GM12878 (cell line): ENCODE data around the gene YDJC. TPM values are rescaled to one million over a fixed set of nuclear protein-coding genes. Genes with fewer than 3 reads are reported as not detected.

Experiments used
- ATF7 ChIP-seq: fragments of 450-650 bp; IDR thresholded peaks from 2 replicates; pipeline ENCODE4 v1.6.1; 2016; ENCODE audit warnings: low read depth, mild to moderate bottlenecking
- CHD1 ChIP-seq: IDR thresholded peaks from 2 replicates; pipeline ENCODE4 v1.6.1; 2012; ENCODE audit warnings: low read depth, low read length, improper control_type of control experiment
- FOXK2 ChIP-seq: fragments of 450-650 bp; IDR thresholded peaks from 2 replicates; pipeline ENCODE4 v1.6.1; 2017; ENCODE audit warnings: mild to moderate bottlenecking, moderate library complexity
- HCFC1 ChIP-seq: fragments of 150-350 bp; IDR thresholded peaks from 2 replicates; pipeline ENCODE4 v1.6.1; 2014; ENCODE audit warnings: low read length
- IKZF1 ChIP-seq: fragments of 450-650 bp; conservative IDR thresholded peaks from 2 replicates; pipeline ENCODE4 v1.6.1; 2017; ENCODE audit warnings: antibody characterized with exemption, mild to moderate bottlenecking
- MEF2A ChIP-seq: IDR thresholded peaks from 2 replicates; pipeline ENCODE4 v1.6.1; 2011; ENCODE audit warnings: low read depth, mild to moderate bottlenecking, low read length, moderate library complexity; ENCODE audit not compliant: insufficient read depth
- NR2C1 ChIP-seq: fragments of 450-650 bp; IDR thresholded peaks from 2 replicates; pipeline ENCODE4 v1.6.1; 2017; ENCODE audit warnings: antibody characterized with exemption, mild to moderate bottlenecking, moderate library complexity
- NR2F1 ChIP-seq: fragments of 450-650 bp; conservative IDR thresholded peaks from 2 replicates; pipeline ENCODE4 v1.6.1; 2017; ENCODE audit warnings: mild to moderate bottlenecking
- POU2F2 ChIP-seq: IDR thresholded peaks from 3 replicates; pipeline ENCODE4 v1.6.1; 2011; ENCODE audit warnings: low read depth, mild to moderate bottlenecking, low read length, borderline replicate concordance
- SRF ChIP-seq, 2 experiments: IDR thresholded peaks; 2 replicates each; pipeline ENCODE4 v1.6.1; 2011; ENCODE audit warnings: low read depth in 2 of 2, low read length in 2 of 2, mild to moderate bottlenecking in 1 of 2, moderate library complexity in 1 of 2
- STAT1 ChIP-seq: fragments of 450-650 bp; conservative IDR thresholded peaks from 2 replicates; pipeline ENCODE4 v1.6.1; 2014; ENCODE audit warnings: antibody characterized with exemption, mild to moderate bottlenecking
- TCF7 ChIP-seq: IDR thresholded peaks from 2 replicates; pipeline ENCODE4 v1.6.1; 2014; ENCODE audit warnings: antibody characterized with exemption, borderline replicate concordance
- WRNIP1 ChIP-seq: IDR thresholded peaks from 2 replicates; pipeline ENCODE4 v1.6.1; 2011; ENCODE audit warnings: low read depth, low read length, improper control_type of control experiment, borderline replicate concordance
- polyA plus RNA-seq, 11 experiments: library from polyadenylated mRNA; depleted of rRNA in 4 of 11; unstranded in 6 of 11; stranded (reverse) in 5 of 11; fragments of >200 nt; fragmentation: Nextera tagmentation in 4 of 11; fragmentation: Illumina TruSeq in 1 of 11; extraction: Ambion mirVana in 4 of 11; extraction: Trizol in 1 of 11; gene quantifications; 1 replicate in 1 of 11; 2 replicates in 10 of 11; pipeline versions ENCODE4 v1.2.1 to v1.2.3, GENCODE V29; 2011 to 2016; ENCODE audit warnings: inconsistent platforms in 2 of 11, missing spikeins in 2 of 11, low read depth in 1 of 11
- total RNA-seq, 4 experiments: library from RNA; depleted of rRNA in 3 of 4; stranded (reverse); fragments of >200 nt in 3 of 4; fragmentation: Illumina TruSeq in 1 of 4; extraction: Trizol in 1 of 4; gene quantifications; 2 replicates each; pipeline versions ENCODE4 v1.2.1 to v1.2.3, GENCODE V29; 2013 to 2021
- TF ChIP-seq, protein P1 (sequence below): fragments of 450-650 bp; IDR thresholded peaks from 2 replicates; pipeline ENCODE4 v1.6.1; 2017; ENCODE audit warnings: antibody characterized with exemption, mild to moderate bottlenecking, moderate library complexity
- TF ChIP-seq, protein P2 (sequence below): fragments of 450-650 bp; IDR thresholded peaks from 2 replicates; pipeline ENCODE4 v1.6.1; 2017; ENCODE audit warnings: mild to moderate bottlenecking, low read depth, inconsistent platforms; ENCODE audit not compliant: poor library complexity, severe bottlenecking
- TF ChIP-seq, protein P3 (sequence below): IDR thresholded peaks from 2 replicates; pipeline ENCODE4 v1.6.1; 2012; ENCODE audit warnings: low read depth, low read length, improper control_type of control experiment
- TF ChIP-seq, protein P4 (sequence below): fragments of 450-650 bp; IDR thresholded peaks from 2 replicates; pipeline ENCODE4 v1.6.1; 2017; ENCODE audit warnings: low read depth, mild to moderate bottlenecking, moderate library complexity

YDJC gene
- total and polyA plus RNA-seq, 10 of the 15 experiments (the other 5 are each of a cell fraction or from before 2014, with no cell fraction given), result 1.00 to 77.6 (median 38.4) TPM

DNA sequence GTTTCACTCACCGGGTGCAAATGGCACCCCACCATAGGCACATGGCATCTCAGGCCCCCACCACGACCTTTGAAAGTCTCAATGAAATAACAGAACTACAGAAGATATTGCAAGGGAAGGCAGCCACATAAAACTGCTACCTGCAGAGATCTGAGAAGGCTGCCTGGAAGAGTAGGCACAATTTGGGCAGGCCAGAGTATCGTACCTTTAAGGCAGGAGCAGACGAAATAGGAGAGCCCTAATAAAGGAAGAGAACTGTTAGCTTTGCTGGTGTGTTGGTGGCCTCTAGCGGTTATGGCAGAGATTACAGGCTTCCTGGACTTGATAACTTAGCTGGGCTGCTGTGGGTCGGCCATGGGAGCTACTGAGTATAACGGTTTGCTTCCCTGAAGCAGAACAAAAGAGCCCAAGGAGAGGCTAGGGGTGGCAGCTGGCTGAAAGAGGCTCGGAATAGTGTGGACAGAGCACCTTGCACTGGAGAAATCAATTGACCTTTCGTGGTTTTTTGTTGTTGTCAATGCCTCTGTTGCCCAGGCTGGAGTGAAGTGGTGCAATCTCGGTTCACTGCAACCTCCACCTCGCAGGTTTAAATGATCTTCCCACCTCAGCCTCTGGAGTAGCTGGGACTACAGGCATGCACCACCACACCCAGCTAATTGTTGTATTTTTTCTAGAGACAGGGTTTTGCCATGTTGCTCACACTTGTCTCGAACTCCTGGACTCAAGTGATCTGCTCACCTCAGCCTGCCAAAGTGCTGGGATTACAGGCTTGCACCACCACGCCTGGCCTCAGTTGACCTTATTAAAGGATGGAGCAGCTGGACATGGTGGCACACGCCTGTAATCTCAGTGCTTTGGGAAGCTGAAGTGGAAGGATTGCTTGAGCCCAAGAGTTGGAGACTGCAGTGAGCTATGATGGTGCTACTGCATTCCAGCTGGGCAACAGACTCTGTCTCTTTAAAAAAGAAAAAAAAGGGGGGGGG, 17.1 kb upstream of the YDJC start (continued):
- no peak for TF ChIP-seq NR2F1
- no peak for TF ChIP-seq FOXK2
- TF ChIP-seq MEF2A, result no peak
- TF ChIP-seq CHD1, result no peak
- TF ChIP-seq, protein P1, sequence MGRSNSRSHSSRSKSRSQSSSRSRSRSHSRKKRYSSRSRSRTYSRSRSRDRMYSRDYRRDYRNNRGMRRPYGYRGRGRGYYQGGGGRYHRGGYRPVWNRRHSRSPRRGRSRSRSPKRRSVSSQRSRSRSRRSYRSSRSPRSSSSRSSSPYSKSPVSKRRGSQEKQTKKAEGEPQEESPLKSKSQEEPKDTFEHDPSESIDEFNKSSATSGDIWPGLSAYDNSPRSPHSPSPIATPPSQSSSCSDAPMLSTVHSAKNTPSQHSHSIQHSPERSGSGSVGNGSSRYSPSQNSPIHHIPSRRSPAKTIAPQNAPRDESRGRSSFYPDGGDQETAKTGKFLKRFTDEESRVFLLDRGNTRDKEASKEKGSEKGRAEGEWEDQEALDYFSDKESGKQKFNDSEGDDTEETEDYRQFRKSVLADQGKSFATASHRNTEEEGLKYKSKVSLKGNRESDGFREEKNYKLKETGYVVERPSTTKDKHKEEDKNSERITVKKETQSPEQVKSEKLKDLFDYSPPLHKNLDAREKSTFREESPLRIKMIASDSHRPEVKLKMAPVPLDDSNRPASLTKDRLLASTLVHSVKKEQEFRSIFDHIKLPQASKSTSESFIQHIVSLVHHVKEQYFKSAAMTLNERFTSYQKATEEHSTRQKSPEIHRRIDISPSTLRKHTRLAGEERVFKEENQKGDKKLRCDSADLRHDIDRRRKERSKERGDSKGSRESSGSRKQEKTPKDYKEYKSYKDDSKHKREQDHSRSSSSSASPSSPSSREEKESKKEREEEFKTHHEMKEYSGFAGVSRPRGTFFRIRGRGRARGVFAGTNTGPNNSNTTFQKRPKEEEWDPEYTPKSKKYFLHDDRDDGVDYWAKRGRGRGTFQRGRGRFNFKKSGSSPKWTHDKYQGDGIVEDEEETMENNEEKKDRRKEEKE, result no peak
- no peak for TF ChIP-seq NR2C1
- no peak for TF ChIP-seq IKZF1
- 0 out of 2 replicates have a peak, but pooled peaks have one; percentile 29 for TF ChIP-seq WRNIP1
- peak; percentile 40; the same call in 1 of the 3 replicates for TF ChIP-seq POU2F2
- TF ChIP-seq STAT1, result no peak
- TF ChIP-seq ATF7, result no peak
- TF ChIP-seq, protein P2, sequence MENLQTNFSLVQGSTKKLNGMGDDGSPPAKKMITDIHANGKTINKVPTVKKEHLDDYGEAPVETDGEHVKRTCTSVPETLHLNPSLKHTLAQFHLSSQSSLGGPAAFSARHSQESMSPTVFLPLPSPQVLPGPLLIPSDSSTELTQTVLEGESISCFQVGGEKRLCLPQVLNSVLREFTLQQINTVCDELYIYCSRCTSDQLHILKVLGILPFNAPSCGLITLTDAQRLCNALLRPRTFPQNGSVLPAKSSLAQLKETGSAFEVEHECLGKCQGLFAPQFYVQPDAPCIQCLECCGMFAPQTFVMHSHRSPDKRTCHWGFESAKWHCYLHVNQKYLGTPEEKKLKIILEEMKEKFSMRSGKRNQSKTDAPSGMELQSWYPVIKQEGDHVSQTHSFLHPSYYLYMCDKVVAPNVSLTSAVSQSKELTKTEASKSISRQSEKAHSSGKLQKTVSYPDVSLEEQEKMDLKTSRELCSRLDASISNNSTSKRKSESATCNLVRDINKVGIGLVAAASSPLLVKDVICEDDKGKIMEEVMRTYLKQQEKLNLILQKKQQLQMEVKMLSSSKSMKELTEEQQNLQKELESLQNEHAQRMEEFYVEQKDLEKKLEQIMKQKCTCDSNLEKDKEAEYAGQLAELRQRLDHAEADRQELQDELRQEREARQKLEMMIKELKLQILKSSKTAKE, result no peak
- 0 out of 2 replicates have a peak, but pooled peaks have one; percentile 19 for TF ChIP-seq HCFC1
- 0 out of 4 replicates have a peak, but pooled peaks of 1 of the 2 experiments have one; percentile 44 for TF ChIP-seq SRF (IDR thresholded peaks at IDR 0.05; ENCODE audit: low read depth in 2 of 2, low read length in 2 of 2)
- TF ChIP-seq TCF7, result no peak
- TF ChIP-seq, protein P3, sequence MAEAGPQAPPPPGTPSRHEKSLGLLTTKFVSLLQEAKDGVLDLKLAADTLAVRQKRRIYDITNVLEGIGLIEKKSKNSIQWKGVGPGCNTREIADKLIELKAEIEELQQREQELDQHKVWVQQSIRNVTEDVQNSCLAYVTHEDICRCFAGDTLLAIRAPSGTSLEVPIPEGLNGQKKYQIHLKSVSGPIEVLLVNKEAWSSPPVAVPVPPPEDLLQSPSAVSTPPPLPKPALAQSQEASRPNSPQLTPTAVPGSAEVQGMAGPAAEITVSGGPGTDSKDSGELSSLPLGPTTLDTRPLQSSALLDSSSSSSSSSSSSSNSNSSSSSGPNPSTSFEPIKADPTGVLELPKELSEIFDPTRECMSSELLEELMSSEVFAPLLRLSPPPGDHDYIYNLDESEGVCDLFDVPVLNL, result no peak
- TF ChIP-seq, protein P4, sequence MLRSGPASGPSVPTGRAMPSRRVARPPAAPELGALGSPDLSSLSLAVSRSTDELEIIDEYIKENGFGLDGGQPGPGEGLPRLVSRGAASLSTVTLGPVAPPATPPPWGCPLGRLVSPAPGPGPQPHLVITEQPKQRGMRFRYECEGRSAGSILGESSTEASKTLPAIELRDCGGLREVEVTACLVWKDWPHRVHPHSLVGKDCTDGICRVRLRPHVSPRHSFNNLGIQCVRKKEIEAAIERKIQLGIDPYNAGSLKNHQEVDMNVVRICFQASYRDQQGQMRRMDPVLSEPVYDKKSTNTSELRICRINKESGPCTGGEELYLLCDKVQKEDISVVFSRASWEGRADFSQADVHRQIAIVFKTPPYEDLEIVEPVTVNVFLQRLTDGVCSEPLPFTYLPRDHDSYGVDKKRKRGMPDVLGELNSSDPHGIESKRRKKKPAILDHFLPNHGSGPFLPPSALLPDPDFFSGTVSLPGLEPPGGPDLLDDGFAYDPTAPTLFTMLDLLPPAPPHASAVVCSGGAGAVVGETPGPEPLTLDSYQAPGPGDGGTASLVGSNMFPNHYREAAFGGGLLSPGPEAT, result no peak
